ENCODE results near the gene RAB4B. TPM values are rescaled to one million over a fixed set of nuclear protein-coding genes. Genes with fewer than 3 reads are reported as not detected.

Gene RAB4B
- total and polyA plus RNA-seq, 2 of the 13 experiments (the other 11 are each of a cell fraction or from before 2014, with no cell fraction given), result 3.3 to 5.4 TPM

- TF ChIP-seq PHF21A (CRISPR knock-in tag; IDR thresholded peaks at IDR 0.05), result no peak
- no peak for TF ChIP-seq ZNF761 (CRISPR knock-in tag; conservative IDR thresholded peaks at IDR 0.05)
- TF ChIP-seq FOXA3 (CRISPR knock-in tag; IDR thresholded peaks at IDR 0.05), result no peak
- no peak for TF ChIP-seq IRF9 (CRISPR knock-in tag; IDR thresholded peaks at IDR 0.05; ENCODE audit: borderline replicate concordance)
- TF ChIP-seq AFF4 (CRISPR knock-in tag; IDR thresholded peaks at IDR 0.05), result no peak
- no peak for TF ChIP-seq MLLT10 (CRISPR knock-in tag; IDR thresholded peaks at IDR 0.05)
- no peak for TF ChIP-seq SRY (CRISPR knock-in tag; IDR thresholded peaks at IDR 0.05)
- no peak for TF ChIP-seq WIZ (CRISPR knock-in tag; IDR thresholded peaks at IDR 0.05)
- TF ChIP-seq ATF5 (CRISPR knock-in tag; IDR thresholded peaks at IDR 0.05; ENCODE audit: low read depth), result no peak
- peak; percentile 78; the same call in 1 of the 2 replicates for TF ChIP-seq CREB3 (CRISPR knock-in tag; IDR thresholded peaks at IDR 0.05)
- no peak for TF ChIP-seq REXO4 (CRISPR knock-in tag; IDR thresholded peaks at IDR 0.05; ENCODE audit: borderline replicate concordance)
- TF ChIP-seq MIXL1 (CRISPR knock-in tag; IDR thresholded peaks at IDR 0.05), result 0 out of 2 replicates have a peak, but pooled peaks have one; percentile 39
- no peak for TF ChIP-seq ZNF234 (CRISPR knock-in tag; conservative IDR thresholded peaks at IDR 0.05)
- TF ChIP-seq ZNF30 (CRISPR knock-in tag; IDR thresholded peaks at IDR 0.05), result no peak
- TF ChIP-seq ZNF576 (CRISPR knock-in tag; IDR thresholded peaks at IDR 0.05), result no peak
- TF ChIP-seq NFATC3 (CRISPR knock-in tag; IDR thresholded peaks at IDR 0.05), result peak; percentile 58; the same call in 1 of the 2 replicates
- peak; percentile 49; the same call in 1 of the 2 replicates for TF ChIP-seq ZNF891 (CRISPR knock-in tag; IDR thresholded peaks at IDR 0.05)
- peak; percentile 57 for TF ChIP-seq HOXA3 (CRISPR knock-in tag; IDR thresholded peaks at IDR 0.05)
- TF ChIP-seq ZNF816 (CRISPR knock-in tag; IDR thresholded peaks at IDR 0.05; ENCODE audit: borderline replicate concordance), result 0 out of 2 replicates have a peak, but pooled peaks have one; percentile 59
- TF ChIP-seq MBNL3 (CRISPR knock-in tag; conservative IDR thresholded peaks at IDR 0.05), result no peak
- TF ChIP-seq HMG20A (CRISPR knock-in tag; IDR thresholded peaks at IDR 0.05; ENCODE audit: borderline replicate concordance), result no peak
- no peak for TF ChIP-seq FOXK2 (IDR thresholded peaks at IDR 0.05)
- no peak for TF ChIP-seq KLF16 (CRISPR knock-in tag; IDR thresholded peaks at IDR 0.05)
Observed at GRCh38 chr19:40750874-40751537, 27.0 kb upstream of the RAB4B start, which contains the start of gene SNRPA (continued).
